ENCODE results near the gene VPREB3.

The VPREB3 gene

DNA sequence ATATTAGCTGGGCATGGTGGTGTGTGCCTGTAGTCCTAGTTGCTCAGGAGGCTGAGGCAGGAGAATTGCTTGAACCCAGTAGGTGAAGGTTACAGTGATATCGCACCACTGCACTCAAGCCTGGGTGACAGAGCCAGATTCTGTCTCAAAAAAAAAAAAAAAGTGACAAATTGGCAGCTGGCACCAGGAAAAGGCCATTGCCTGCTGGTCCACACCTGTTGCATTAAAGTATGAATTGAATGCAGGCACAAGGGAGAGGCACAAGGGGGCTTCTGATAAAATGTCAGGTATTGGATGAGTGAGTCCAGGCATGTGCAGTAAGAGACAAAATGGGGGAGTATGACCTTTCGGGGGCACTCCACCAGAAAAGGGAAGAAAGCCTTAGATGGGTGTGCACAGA lies 31.5 kb downstream of the VPREB3 start:
- no peak for DNase-seq

DNA sequence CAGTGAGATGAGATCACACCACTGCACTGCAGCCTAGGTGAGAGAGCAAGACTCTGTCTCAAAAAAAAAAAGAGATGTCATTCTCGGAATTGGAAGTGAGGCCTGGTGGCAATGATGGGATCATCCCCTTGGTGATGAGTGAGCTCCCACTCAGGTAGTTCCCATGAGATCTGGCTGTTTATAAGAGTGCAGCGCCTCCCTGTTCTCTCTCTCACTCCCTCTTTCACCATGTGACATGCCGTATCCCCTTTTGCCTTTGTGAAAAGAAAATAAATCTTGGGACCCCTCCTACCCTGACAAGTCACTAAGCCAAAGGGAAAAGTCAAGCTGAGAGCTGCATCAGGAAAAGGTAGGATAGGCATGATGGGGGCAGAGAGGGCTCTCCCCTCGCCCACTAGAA lies 32.1 kb downstream of the VPREB3 start:
- no peak for DNase-seq

DNA sequence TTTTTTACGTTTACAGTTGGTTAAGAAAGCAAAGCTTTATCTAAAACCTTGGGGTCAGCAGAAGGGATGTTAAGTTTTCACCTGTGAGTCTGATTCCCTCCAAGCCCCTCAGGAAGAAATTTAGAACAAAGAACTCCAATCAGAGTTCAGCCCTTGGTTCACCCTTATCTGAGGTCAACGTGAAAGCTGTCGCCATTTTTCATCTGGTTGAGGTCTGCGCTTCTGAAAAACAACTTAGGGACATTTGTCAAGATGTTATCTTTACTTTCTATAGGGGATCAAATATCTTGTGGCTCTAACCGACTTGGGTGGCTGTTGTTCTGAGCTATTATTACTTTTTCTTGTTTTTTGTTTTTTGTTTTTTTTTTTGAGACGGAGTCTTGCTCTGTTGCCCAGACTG lies 33.4 kb downstream of the VPREB3 start:
- DNase-seq: no peak

DNA sequence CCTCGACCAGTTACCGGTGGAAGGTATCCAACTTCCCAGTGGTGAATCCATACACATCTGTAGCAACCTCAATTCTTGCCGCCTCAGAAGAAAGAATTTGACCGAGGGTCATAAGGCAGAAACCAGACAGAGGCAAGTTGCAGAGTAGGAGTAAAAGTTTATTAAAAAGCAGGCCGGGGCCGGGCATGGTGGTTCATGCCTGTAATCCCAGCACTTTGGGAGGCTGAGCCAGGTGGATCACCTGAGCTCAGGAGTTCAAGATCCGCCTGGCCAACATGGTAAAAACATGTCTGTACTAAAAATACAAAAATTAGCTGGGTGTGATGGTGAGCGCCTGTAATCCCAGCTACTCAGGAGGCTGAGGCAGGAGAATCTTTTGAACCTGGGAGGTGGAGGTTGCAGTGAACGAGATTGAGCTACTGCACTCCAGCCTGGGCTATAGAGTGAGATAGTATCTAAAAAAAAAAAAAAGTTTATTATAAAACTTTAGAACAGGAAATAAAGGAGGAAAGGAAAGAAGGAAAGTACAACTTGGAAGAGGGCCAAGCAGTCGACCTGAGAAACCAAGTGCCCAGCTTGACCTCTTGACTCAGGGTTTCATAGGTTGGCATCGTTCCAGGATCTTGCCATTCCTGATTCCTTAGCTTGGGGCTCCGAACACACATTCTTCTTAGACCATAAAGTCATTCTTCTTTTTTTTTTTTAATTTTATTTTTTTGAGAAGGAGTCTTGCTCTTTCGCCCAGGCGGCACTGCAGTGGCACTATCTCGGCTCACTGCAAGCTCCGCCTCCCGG lies 35.7 kb downstream of the VPREB3 start:
- no peak for DNase-seq

DNA sequence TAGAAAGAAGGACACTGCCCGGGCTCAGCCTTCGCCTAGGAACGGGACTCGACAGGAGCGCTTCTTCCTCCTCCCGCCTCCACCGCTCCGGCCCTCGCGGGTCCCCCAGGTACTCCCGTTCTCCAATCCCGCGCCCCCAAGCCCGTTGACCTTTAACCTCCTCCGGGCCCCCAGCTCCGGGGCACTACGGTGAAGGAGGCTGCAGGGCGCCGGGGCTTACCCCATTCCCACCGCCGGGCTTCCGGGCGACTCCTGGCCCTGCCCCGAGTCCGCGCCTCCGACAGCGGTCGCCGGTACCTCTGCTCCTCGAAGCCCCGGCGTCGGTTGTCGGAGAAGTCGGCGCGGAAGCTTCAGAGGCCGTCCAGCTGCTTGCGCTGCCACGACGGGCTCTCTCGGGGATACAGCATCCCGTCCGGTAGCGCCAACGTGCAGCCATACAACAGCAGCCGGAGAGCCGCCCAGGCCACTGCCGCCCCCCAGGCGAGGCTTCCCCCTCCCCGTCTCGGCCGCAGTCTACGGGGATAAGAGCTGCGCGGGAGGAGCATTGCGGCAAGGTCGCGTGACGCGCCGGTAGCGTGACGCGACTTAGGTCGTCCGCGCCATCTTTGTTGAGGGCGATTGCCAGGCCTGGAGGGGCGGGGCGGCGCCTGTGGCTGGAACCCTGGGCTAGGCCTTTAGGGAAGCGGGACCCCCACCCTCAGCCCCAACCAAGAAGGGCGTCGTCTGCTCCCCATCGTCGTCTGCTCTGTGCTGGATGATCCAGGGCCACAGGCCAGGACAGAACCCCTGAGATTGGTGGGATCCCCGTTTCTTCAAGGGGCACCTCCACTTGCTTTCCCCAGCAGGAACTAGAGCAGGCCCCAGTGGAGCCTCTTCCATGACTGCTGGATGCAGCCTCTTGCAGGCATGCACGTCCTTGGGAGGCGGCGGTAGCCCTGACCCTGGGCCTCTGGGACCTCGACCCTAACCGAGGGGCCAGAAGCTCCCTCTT lies 37.1 kb downstream of the VPREB3 start:
- no peak for DNase-seq

DNA sequence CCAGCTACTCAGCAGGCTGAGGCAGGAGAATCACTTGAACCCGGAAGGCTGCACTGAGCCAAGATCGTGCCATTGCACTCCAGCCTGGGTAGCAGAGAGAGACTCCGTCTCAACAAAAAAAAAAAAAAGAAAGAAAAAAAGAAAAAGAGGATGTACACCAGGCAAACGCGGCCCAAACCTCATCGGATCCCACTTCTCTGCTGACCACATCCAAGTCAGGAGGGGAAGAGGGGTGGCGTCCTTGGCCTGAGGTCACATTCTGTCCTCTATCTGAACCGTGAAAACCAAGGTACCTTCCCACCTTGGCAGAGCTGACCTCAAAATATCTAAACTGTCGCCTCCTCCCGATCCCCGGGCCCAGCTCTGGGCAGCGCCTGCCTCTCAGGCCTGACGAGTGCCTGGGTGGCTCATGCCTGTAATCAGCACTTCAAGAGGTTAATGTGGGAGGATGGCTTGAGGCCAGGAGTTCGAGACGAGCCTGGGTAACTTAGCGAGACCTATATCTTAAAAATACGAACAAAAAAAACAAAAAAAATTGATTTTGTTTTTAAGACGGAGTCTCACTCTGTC lies 38.3 kb downstream of the VPREB3 start:
- no peak for DNase-seq

DNA sequence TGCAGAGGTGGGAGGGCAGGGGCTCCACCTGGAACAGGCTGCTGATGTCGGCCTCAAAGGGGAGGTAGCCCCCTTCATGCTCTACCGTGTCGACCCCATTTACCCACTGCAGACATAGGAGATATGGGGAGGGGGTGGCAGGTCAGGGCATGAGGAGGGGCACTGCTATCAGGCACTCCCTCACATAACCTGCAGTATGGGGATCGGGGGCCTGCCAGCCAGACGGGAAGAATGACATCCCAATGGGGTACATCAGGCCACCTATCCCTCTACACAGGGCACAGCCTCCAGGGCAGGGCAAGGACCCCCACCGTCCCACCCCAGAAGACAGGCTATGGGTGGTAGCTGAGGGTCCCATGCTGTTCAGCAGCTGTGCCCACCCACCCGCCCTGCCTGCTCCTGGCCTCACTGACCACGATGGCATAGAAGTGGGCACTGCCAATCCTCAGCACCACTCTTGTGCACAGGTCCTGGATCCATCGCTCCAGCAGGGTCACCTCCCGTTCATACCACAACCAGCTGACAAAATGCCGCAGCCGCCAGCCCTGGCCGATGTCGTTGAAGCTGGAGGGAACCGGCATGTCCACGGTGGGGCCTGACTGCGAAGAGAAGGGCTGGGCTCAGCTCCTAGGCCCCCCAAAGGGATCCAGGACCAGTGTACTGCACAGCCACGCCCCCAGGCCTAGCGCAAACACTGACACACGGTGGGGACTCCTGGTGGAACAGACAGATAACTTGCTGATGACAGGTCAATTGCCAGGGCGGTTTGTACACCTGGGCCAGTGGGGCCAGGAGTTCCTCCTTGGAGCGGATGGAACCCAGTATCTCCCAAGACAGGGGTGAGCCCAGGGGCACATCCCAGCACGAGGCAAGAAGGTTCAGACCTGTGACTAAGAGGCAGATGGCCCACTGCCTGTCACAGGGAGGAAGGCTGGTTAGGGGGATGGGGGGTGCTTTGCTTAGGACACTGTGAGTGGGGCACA lies 39.3 kb downstream of the VPREB3 start:
- DNase-seq: no peak

DNA sequence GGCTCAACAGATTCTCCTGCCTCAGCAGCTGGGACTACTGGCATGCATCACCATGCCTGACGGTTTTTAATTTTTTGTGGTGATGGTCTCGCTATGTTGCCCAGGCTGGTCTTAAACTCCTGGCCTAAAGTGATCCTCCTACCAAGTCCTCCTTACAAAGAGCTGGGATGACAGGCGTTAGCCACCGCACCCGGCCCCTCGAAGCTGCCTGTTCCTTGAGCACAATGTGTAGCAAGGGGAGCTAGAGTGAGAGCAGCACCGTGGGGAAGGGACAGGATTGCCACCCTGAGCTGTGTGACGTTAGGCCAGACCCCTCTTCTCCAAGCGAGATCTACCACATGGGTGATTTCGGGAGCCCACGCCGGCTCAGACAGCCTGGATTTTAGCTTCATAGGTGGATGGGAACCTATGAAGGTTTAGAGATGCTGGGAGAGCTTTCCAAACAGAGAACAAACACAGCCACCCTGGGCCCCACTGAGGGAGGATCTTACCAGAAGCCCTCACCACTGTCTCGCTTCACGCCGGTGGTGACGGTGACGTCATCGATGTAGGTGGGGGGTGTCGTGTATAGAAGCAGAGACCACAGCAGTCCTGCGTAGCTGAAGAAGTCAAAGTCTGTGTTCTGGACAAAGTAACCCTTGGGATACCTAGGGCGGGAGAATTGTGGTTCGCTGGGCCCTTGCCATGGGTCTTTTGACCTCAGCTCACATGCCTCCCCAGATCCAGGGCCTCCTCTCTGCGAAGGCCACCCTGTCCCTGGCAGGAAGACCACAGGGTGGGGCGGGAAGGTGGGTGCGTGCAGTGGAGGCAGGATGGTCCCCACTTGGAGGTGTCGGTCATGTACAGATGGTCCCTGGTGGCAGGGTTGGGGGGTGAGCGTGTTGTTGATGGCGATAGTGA lies 40.3 kb downstream of the VPREB3 start:
- DNase-seq: no peak

DNA sequence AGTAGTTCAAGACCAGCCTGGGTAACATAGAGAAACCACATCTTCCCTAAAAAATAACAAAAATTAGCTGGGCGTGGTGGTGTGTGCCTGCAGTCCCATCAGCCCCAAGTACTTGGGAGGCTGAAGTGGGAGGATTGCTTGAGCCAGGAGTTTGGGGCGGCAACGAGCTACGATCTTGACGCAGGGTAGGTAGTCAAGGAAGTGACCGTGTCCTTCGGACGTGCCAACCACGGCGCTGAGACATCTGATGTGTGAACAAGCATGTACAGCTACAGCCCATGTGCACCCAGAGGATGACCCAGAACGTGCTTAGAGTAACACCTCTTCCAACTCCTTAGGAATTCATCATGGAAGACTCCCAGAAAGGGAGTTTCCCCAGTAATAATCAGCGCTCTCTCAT lies 42.0 kb downstream of the VPREB3 start:
- no peak for DNase-seq

DNA sequence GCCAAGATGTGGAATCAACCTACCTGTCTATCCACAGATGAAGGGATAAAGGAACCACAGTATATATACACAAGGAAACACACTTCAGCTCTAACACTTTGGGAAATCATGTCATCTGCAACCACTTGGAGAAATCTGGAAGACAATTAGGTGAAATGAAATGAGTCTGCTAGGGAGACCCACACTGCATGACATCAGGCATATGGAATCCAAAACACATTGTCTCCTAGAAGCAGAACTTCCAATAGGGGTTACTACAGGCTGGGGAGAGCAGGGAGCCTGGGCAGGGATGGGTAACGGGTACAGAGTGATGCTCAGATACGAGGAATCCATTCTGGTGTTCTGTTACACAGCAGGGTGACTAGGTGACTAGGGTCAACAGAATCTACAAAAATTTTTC lies 45.1 kb downstream of the VPREB3 start:
- no peak for DNase-seq

DNA sequence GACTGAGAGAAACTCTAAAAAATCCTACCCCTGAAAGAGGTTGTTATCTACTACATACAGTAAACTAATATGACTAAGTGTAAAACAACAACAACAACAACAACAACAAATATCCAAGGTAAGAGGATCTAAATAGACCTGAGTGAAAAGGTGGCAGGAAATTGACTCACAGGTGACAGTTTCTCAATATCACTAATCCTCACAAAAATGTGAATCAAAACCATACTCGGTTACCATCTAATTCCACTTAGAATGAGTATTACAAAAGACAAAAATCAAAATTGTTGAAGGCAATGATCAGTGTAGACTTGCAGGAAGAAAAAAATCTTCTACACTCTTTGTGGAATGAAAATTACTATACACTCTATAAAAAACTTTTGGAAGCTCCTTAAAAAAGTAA lies 46.0 kb downstream of the VPREB3 start:
- DNase-seq: no peak

DNA sequence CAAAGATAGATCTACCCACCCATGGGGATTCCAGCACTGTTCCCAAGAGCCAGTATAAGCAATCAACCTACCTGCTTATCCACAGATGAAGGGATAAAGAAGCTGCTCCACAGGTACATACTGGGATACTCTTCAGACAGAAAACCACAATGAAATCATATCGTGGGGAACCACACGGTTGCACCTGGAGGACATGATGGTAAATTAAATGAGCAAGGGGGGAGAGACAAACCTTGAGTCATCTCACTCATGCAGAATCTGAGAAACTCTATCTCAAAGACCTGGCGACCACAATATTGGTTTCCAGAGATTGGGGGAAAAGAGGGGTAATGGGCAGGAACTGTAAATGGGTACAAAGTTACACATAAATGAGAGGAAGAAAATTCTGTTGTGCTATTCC lies 48.9 kb downstream of the VPREB3 start:
- DNase-seq: no peak

DNA sequence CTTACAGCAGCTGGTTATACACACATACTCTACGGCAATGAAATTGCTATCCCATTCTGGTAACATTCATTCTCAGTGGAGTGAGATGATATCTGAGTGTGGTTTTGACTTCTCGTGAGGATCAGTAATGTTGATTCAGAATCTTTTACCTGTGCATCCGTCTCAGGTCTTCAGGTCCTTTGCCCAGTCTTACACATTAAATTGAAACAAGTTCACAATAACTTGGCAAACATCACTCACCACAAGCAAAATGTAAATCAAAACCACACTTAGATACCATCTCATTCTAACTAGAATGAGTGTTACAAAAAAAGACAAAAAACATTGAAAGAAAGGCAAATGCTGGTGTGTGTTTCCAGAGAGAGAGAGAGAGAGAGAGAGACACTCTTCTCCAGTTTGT lies 49.4 kb downstream of the VPREB3 start:
- DNase-seq: no peak

DNA sequence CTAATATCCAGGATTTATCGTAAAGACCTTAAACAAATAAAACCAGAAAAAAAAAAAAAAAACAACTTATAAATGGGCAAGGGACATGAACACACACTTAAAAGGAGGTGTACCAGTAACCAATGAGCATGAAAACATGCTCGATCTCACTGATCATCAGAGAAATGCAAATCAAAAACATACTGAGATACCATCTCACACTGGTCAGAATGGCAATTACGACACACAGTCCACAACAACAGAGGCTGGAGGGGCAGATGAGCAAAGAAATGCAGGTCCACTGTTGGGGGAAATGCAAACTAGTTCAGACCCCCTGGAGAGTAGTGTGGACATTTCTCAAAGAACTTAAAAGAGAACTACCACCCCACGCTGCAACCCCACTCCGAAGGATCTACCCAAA lies 50.2 kb downstream of the VPREB3 start:
- DNase-seq: no peak

All from NCI-H1417 treated with DMSO at 0.1 percent for 48 hours (cell line).